ENCODE measurements around the gene MIDN.

DNA sequence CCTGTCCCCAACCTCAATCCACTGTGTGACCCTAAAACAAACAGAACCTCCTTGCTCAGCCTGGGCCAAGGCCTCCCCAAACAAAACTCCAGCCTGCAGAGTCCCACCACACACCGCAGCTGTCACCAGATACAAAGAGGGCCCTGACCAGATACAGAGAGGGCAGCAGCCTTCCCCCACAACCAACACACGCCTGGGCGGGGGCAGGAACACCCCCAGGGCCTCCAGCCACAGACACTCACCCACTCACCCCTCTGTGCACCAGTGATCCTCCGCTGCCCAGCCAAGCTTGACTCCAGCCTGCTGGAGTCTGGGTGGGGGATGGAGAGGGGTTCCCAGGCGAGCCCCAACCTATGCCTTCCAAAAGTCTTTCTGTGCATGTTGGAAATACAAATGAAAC is 14.8 kb downstream of the MIDN start:
- TF ChIP-seq, protein P1, sequence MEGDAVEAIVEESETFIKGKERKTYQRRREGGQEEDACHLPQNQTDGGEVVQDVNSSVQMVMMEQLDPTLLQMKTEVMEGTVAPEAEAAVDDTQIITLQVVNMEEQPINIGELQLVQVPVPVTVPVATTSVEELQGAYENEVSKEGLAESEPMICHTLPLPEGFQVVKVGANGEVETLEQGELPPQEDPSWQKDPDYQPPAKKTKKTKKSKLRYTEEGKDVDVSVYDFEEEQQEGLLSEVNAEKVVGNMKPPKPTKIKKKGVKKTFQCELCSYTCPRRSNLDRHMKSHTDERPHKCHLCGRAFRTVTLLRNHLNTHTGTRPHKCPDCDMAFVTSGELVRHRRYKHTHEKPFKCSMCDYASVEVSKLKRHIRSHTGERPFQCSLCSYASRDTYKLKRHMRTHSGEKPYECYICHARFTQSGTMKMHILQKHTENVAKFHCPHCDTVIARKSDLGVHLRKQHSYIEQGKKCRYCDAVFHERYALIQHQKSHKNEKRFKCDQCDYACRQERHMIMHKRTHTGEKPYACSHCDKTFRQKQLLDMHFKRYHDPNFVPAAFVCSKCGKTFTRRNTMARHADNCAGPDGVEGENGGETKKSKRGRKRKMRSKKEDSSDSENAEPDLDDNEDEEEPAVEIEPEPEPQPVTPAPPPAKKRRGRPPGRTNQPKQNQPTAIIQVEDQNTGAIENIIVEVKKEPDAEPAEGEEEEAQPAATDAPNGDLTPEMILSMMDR (IDR thresholded peaks at IDR 0.05) = no peak
- no peak for TF ChIP-seq RNF2 (IDR thresholded peaks at IDR 0.05; ENCODE audit: borderline replicate concordance, low read depth)
- TF ChIP-seq CHD2 (IDR thresholded peaks at IDR 0.05; ENCODE audit: low read length, partially characterized antibody) = no peak
- TF ChIP-seq RAD21 (conservative IDR thresholded peaks at IDR 0.05 in 1 of 2, IDR thresholded peaks at IDR 0.05 in 1 of 2) = no peak
- TF ChIP-seq, protein P2, sequence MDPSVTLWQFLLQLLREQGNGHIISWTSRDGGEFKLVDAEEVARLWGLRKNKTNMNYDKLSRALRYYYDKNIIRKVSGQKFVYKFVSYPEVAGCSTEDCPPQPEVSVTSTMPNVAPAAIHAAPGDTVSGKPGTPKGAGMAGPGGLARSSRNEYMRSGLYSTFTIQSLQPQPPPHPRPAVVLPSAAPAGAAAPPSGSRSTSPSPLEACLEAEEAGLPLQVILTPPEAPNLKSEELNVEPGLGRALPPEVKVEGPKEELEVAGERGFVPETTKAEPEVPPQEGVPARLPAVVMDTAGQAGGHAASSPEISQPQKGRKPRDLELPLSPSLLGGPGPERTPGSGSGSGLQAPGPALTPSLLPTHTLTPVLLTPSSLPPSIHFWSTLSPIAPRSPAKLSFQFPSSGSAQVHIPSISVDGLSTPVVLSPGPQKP (IDR thresholded peaks at IDR 0.05; ENCODE audit: low read depth, low read length) = no peak
- no peak for TF ChIP-seq CEBPB (IDR thresholded peaks at IDR 0.05)
- TF ChIP-seq CBX8 (IDR thresholded peaks at IDR 0.05) = no peak
- TF ChIP-seq, protein P3, sequence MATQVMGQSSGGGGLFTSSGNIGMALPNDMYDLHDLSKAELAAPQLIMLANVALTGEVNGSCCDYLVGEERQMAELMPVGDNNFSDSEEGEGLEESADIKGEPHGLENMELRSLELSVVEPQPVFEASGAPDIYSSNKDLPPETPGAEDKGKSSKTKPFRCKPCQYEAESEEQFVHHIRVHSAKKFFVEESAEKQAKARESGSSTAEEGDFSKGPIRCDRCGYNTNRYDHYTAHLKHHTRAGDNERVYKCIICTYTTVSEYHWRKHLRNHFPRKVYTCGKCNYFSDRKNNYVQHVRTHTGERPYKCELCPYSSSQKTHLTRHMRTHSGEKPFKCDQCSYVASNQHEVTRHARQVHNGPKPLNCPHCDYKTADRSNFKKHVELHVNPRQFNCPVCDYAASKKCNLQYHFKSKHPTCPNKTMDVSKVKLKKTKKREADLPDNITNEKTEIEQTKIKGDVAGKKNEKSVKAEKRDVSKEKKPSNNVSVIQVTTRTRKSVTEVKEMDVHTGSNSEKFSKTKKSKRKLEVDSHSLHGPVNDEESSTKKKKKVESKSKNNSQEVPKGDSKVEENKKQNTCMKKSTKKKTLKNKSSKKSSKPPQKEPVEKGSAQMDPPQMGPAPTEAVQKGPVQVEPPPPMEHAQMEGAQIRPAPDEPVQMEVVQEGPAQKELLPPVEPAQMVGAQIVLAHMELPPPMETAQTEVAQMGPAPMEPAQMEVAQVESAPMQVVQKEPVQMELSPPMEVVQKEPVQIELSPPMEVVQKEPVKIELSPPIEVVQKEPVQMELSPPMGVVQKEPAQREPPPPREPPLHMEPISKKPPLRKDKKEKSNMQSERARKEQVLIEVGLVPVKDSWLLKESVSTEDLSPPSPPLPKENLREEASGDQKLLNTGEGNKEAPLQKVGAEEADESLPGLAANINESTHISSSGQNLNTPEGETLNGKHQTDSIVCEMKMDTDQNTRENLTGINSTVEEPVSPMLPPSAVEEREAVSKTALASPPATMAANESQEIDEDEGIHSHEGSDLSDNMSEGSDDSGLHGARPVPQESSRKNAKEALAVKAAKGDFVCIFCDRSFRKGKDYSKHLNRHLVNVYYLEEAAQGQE (IDR thresholded peaks at IDR 0.05) = no peak
- TF ChIP-seq ESRRA (IDR thresholded peaks at IDR 0.05; ENCODE audit: borderline replicate concordance, low read length) = no peak
- TF ChIP-seq SMC3 (IDR thresholded peaks at IDR 0.05) = no peak
- TF ChIP-seq POLR2A (IDR thresholded peaks at IDR 0.05; ENCODE audit: low read length) = no peak
- no peak for TF ChIP-seq TP53 (CRISPR knock-in tag; IDR thresholded peaks at IDR 0.05)

Measured in A549 (cell line).